Cortex of kidney (tissue), 1 donor: ENCODE measurements around the gene ACY1.
A peak's percentile ranks its signal among the peaks of the same experiment; 100 is the strongest.

Experiments used
- DNase-seq: peaks from one replicate; lab custom pipeline; 2025; lab: John Stamatoyannopoulos, UW

The ACY1 gene

GRCh38 chr3:51982838-51983577, at the start of gene ACY1:
ACY1 (plus strand) TSS chr3:51983535; CDS start chr3:51984065, 530 bp downstream.
- DNase-seq, result no peak

GRCh38 chr3:51934139-51934850, 49.0 kb upstream of the ACY1 start:
- DNase-seq, result no peak

GRCh38 chr3:51934991-51935885, 48.1 kb upstream of the ACY1 start:
- DNase-seq, result no peak

GRCh38 chr3:51935886-51936755, 47.2 kb upstream of the ACY1 start:
- DNase-seq, result no peak

GRCh38 chr3:51937014-51937413, 46.3 kb upstream of the ACY1 start:
- no peak for DNase-seq

GRCh38 chr3:51937611-51938450, 45.5 kb upstream of the ACY1 start:
- DNase-seq, result no peak

GRCh38 chr3:51938780-51939425, 44.4 kb upstream of the ACY1 start:
- DNase-seq, result no peak

- DNase-seq, result no peak
Observed at GRCh38 chr3:51940648-51941462, 42.5 kb upstream of the ACY1 start.

- DNase-seq, result no peak
Observed at GRCh38 chr3:51941463-51941797, 41.9 kb upstream of the ACY1 start.

- peak; percentile 81 for DNase-seq
Observed at GRCh38 chr3:51941798-51942602, 41.3 kb upstream of the ACY1 start, which contains the start of the genes PARP3 and RRP9. PARP3 (plus strand) TSS chr3:51942363; CDS start chr3:51943356, 993 bp downstream. RRP9 (minus strand) TSS chr3:51941904; CDS start chr3:51941867, 37 bp downstream.

GRCh38 chr3:51942603-51943450, 40.5 kb upstream of the ACY1 start:
- DNase-seq, result no peak

- no peak for DNase-seq
Observed at GRCh38 chr3:51943451-51944391, 39.6 kb upstream of the ACY1 start.

GRCh38 chr3:51944451-51945021, 38.8 kb upstream of the ACY1 start:
- DNase-seq, result no peak

GRCh38 chr3:51945031-51945840, 38.1 kb upstream of the ACY1 start:
- DNase-seq, result no peak
